ENCODE data around the gene PLOD2. TPM values are rescaled to one million over a fixed set of nuclear protein-coding genes. Genes with fewer than 3 reads are reported as not detected.

Gene PLOD2
- total RNA-seq, 1 donor from 2014 or later: 208 TPM

GRCh38 chr3:146087116-146087515, 73.9 kb downstream of the PLOD2 start:
- no peaks in the 10 kb centered on the region for H3K36me3 Mint-ChIP-seq (ENCODE audit: low read depth)
- H3K27ac Mint-ChIP-seq (ENCODE audit: unreplicated experiment): no peak overlapping the region
- H3K4me3 Mint-ChIP-seq (ENCODE audit: unreplicated experiment): no peak overlapping the region
- no peak for TF ChIP-seq CTCF (IDR thresholded peaks at IDR 0.05)
- no peaks in the 10 kb centered on the region for H3K9me3 Mint-ChIP-seq (ENCODE audit: low read depth)
- H3K27me3 Mint-ChIP-seq (ENCODE audit: low read depth): no peaks in the 10 kb centered on the region
- H3K4me1 Mint-ChIP-seq (ENCODE audit: low read depth): peaks cover 39% of the 10 kb centered on the region
- no peak for DNase-seq (ENCODE audit: low spot score)

GRCh38 chr3:146086211-146086610, 74.8 kb downstream of the PLOD2 start:
- Mint-ChIP-seq H3K9me3 (ENCODE audit: low read depth) (no peaks in the 10 kb centered on the region), H3K36me3 (ENCODE audit: low read depth) (peaks cover 1% of the 10 kb centered on the region), H3K4me3 (ENCODE audit: unreplicated experiment) (no peak overlapping the region), H3K4me1 (ENCODE audit: low read depth) (peaks cover 33% of the 10 kb centered on the region), H3K27ac (ENCODE audit: unreplicated experiment) (no peak overlapping the region), H3K27me3 (ENCODE audit: low read depth) (no peaks in the 10 kb centered on the region)
- no peak for DNase-seq (ENCODE audit: low spot score)
- TF ChIP-seq CTCF (IDR thresholded peaks at IDR 0.05): no peak

GRCh38 chr3:146085678-146086077, 75.3 kb downstream of the PLOD2 start:
- H3K36me3 Mint-ChIP-seq (ENCODE audit: low read depth): peaks cover 3% of the 10 kb centered on the region
- no peak for TF ChIP-seq CTCF (IDR thresholded peaks at IDR 0.05)
- DNase-seq (ENCODE audit: low spot score): no peak
- no peaks in the 10 kb centered on the region for H3K9me3 Mint-ChIP-seq (ENCODE audit: low read depth)
- peaks cover 30% of the 10 kb centered on the region for H3K4me1 Mint-ChIP-seq (ENCODE audit: low read depth)
- no peak overlapping the region for H3K27ac Mint-ChIP-seq (ENCODE audit: unreplicated experiment)
- no peaks in the 10 kb centered on the region for H3K27me3 Mint-ChIP-seq (ENCODE audit: low read depth)
- no peak overlapping the region for H3K4me3 Mint-ChIP-seq (ENCODE audit: unreplicated experiment)

GRCh38 chr3:146080578-146080977, 80.4 kb downstream of the PLOD2 start:
- H3K27ac Mint-ChIP-seq (ENCODE audit: unreplicated experiment): peak overlapping the region; percentile 46
- peaks cover 20% of the 10 kb centered on the region for H3K36me3 Mint-ChIP-seq (ENCODE audit: low read depth)
- H3K4me3 Mint-ChIP-seq (ENCODE audit: unreplicated experiment): no peak overlapping the region
- no peaks in the 10 kb centered on the region for H3K27me3 Mint-ChIP-seq (ENCODE audit: low read depth)
- no peak for DNase-seq (ENCODE audit: low spot score)
- peaks cover 39% of the 10 kb centered on the region for H3K4me1 Mint-ChIP-seq (ENCODE audit: low read depth)
- TF ChIP-seq CTCF (IDR thresholded peaks at IDR 0.05): no peak
- peaks cover 6% of the 10 kb centered on the region for H3K9me3 Mint-ChIP-seq (ENCODE audit: low read depth)

- Mint-ChIP-seq H3K27me3 (ENCODE audit: low read depth) (no peaks in the 10 kb centered on the region), H3K4me3 (ENCODE audit: unreplicated experiment) (no peak overlapping the region), H3K27ac (ENCODE audit: unreplicated experiment) (peak overlapping the region; percentile 64), H3K4me1 (ENCODE audit: low read depth) (peaks cover 49% of the 10 kb centered on the region), H3K9me3 (ENCODE audit: low read depth) (peaks cover 6% of the 10 kb centered on the region), H3K36me3 (ENCODE audit: low read depth) (peaks cover 20% of the 10 kb centered on the region)
- no peak for TF ChIP-seq CTCF (IDR thresholded peaks at IDR 0.05)
- no peak for DNase-seq (ENCODE audit: low spot score)
These were observed 83.0 kb downstream of the PLOD2 start for GRCh38 chr3:146078031-146078430.
